Right atrium auricular region (tissue), 2 donors: Measurements from ENCODE around the gene VAV1. TPM values are rescaled to one million over a fixed set of nuclear protein-coding genes. Genes with fewer than 3 reads are reported as not detected.

Experiments
- DNase-seq: peaks from one replicate; pipeline ENCODE4 v3.0.0-alpha.2; 2019; ENCODE audit warnings: low spot score
- H3K27ac ChIP-seq, 2 donors: fragments of 200-600 bp; sonication (generic); 1 replicate in 1 of 2; 2 replicates in 1 of 2; pipeline ENCODE4 v1.5.1; 2016 to 2019
- H3K27me3 ChIP-seq, 2 donors: fragments of 200-600 bp; sonication (generic); one replicate each; pipeline versions ENCODE4 v1.5.1 to v1.6.0; 2017 to 2019
- H3K36me3 ChIP-seq: fragments of 200-600 bp; sonication (generic); one replicate; pipeline ENCODE4 v1.5.1; 2016
- H3K4me1 ChIP-seq, 2 donors: fragments of 200-600 bp; sonication (generic); one replicate each; pipeline versions ENCODE4 v1.5.1 to v1.6.0; 2017 to 2019
- H3K4me3 ChIP-seq, 2 donors: fragments of 200-600 bp; sonication (generic); 1 replicate in 1 of 2; 2 replicates in 1 of 2; pipeline ENCODE4 v1.5.1; 2017 to 2019; ENCODE audit warnings: mild to moderate bottlenecking in 1 of 2, moderate library complexity in 1 of 2
- H3K9me3 ChIP-seq, 2 donors: fragments of 200-600 bp; sonication (generic); one replicate each; pipeline ENCODE4 v1.5.1; 2019
- total RNA-seq, 2 donors: library from RNA; depleted of rRNA; stranded (reverse); fragments of >200 nt; gene quantifications; one replicate each; pipeline ENCODE4 v1.1.0, GENCODE V29; 2016
- TF ChIP-seq, protein P1 (sequence below), 2 donors: fragments of 200-600 bp; sonication (generic); IDR thresholded peaks; one replicate each; pipeline ENCODE4 v1.5.1; 2019; ENCODE audit warnings: antibody characterized with exemption in 2 of 2

The VAV1 gene
- total RNA-seq, 2 donors from 2014 or later = 0.52 to 1.4 TPM

DNA sequence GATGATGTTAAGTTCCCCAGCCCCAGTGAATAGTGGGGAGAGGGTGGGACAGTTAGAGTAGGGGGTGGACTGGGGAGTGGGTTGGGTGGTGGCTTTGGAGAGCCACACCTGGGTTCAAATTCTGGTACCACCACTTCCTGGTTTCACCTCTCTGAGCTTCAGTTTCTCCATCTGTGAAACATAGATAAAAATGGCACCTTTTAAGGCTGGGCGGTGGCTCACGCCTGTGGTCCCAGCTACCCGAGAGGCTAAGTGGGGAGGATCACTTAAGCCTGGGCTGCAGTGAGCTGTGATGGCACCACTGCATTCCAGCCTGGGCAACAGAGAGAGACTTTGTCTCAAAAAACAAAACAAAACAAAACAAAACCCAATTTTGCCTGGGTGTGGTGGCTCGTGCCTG lies 5.9 kb downstream of the VAV1 start:
- no peaks in the 10 kb centered on the region for H3K27me3 ChIP-seq

DNA sequence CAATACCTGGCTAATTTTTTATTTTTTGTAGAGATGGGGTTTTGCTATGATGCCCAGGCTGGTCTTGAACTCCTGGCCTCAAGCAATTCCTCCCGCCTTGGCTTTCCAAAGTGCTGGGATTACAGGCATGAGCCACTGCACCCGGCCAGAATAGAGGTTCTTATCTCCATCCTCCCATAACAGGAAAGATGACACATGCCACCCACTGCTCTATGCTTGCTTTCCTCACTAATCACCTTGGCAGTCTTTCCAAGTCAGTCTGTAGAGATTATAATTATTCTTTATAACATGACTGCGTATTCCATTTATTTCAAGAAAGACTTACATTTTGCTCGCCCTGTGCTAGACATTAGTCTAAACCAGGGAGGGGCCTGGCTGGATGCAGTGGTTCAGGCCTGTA lies 6.7 kb downstream of the VAV1 start:
- DNase-seq = no peak
- Histone ChIP-seq H3K4me1 (no peaks in the 10 kb centered on the region), H3K9me3 (no peaks in the 10 kb centered on the region), H3K36me3 (no peaks in the 10 kb centered on the region), H3K27ac (no peak overlapping the region), H3K27me3 (no peaks in the 10 kb centered on the region), H3K4me3 (no peak overlapping the region)
- TF ChIP-seq, protein P1, sequence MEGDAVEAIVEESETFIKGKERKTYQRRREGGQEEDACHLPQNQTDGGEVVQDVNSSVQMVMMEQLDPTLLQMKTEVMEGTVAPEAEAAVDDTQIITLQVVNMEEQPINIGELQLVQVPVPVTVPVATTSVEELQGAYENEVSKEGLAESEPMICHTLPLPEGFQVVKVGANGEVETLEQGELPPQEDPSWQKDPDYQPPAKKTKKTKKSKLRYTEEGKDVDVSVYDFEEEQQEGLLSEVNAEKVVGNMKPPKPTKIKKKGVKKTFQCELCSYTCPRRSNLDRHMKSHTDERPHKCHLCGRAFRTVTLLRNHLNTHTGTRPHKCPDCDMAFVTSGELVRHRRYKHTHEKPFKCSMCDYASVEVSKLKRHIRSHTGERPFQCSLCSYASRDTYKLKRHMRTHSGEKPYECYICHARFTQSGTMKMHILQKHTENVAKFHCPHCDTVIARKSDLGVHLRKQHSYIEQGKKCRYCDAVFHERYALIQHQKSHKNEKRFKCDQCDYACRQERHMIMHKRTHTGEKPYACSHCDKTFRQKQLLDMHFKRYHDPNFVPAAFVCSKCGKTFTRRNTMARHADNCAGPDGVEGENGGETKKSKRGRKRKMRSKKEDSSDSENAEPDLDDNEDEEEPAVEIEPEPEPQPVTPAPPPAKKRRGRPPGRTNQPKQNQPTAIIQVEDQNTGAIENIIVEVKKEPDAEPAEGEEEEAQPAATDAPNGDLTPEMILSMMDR (IDR thresholded peaks at IDR 0.05) = no peak

More for the DNA sequence above, 5.9 kb downstream of the VAV1 start:
- H3K36me3 ChIP-seq = no peaks in the 10 kb centered on the region
- no peaks in the 10 kb centered on the region for H3K9me3 ChIP-seq
- DNase-seq = no peak
- TF ChIP-seq, protein P1 (IDR thresholded peaks at IDR 0.05) = no peak
- H3K4me3 ChIP-seq = no peak overlapping the region
- no peaks in the 10 kb centered on the region for H3K4me1 ChIP-seq
- no peak overlapping the region for H3K27ac ChIP-seq

DNA sequence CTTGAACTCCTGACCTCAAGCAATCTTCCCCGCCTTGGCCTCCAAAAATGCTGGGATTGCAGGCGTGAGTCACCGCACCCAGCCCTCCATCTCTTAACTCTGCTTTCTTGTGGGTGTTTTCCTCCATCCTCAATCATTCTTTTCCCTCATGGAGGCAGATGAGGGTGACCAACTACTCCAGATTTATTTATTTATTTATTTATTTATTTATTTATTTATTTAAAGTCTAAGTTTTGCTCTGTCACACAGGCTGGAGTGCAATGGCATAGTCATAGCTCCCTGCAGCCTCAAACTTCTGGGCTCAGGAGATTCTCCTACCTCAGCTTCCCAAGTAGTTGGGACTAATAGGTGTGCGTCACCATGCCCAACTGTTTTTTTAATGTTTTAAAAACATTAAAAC lies 14.9 kb downstream of the VAV1 start:
- Histone ChIP-seq H3K9me3 (no peaks in the 10 kb centered on the region), H3K27me3 (no peaks in the 10 kb centered on the region), H3K4me3 (no peak overlapping the region), H3K36me3 (no peaks in the 10 kb centered on the region), H3K27ac (no peak overlapping the region), H3K4me1 (no peaks in the 10 kb centered on the region)
- TF ChIP-seq, protein P1 (IDR thresholded peaks at IDR 0.05) = no peak
- DNase-seq = no peak

DNA sequence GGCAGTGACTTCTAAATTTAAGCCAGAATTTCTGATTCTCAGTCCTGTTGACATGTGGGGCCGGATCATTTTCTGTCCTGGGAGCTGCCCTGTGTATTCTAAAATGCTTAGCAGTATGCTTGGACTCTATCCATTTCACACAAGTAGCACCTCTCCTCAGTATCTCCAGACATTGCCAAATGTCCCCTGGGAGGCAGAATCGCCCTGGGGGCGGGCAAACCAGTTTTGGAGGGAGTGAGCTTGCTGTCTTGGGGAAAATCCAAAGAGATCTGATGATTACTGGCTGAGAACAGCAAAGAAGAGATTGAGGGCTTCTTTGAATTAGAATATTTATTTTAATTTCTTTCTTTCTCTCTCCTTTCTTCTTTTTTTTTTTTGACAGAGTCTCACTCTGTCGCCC lies 16.4 kb downstream of the VAV1 start:
- Histone ChIP-seq H3K27ac (no peak overlapping the region), H3K27me3 (no peaks in the 10 kb centered on the region), H3K4me3 (no peak overlapping the region), H3K36me3 (no peaks in the 10 kb centered on the region), H3K4me1 (no peaks in the 10 kb centered on the region), H3K9me3 (no peaks in the 10 kb centered on the region)
- no peak for DNase-seq
- TF ChIP-seq, protein P1 (IDR thresholded peaks at IDR 0.05) = no peak

DNA sequence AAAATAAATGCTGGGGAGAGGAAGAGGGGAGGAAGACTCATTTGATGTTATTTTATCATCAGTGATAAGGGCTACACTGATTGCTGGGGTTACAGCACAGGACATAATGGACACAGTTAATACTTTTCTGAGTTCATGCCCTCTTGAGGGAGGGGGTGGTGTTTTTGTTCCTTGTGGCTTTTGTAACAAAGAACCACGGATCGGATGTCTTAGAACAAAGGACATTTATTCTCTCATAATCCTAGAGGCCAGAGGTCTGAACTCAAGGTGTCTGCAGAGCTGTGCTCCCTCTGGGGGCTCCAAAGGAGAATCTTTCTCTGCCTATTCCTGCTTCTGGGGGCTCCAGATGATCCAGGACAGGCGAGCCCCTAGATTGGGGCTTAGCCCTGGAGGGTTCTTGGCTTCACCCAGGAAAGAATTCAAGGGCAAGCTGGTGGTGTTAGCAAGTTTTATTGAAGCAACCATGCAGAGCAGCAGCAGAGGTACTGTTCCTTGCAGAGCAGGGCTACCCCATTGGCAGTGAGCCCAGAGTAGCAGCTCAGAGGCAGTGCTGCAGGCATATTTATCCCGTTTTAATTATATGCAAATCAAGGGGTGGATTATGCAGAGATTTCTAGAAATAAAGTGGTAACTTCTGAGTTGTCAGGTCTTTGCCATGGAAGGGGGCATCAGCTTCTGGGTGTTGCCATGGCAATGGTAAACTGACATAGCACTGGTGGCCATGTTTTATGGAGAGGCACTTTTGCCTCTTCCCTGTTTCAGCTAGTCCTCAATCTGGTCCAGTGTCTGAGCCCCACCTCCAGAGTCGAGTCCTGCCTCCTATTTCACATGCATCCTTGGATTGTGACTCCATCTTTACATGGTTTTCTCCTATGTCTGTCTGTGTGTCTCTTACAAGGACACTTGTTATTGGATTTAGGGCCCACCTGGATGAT lies 18.0 kb downstream of the VAV1 start:
- Histone ChIP-seq H3K27me3 (no peaks in the 10 kb centered on the region), H3K36me3 (no peaks in the 10 kb centered on the region), H3K4me1 (no peaks in the 10 kb centered on the region), H3K9me3 (peaks cover 0 to 9% of the 10 kb centered on the region in 2 donors), H3K4me3 (no peak overlapping the region), H3K27ac (no peak overlapping the region)
- no peak for DNase-seq
- TF ChIP-seq, protein P1 (IDR thresholded peaks at IDR 0.05) = no peak
